ENCODE measurements around the gene KLK12. TPM values are rescaled to one million over a fixed set of nuclear protein-coding genes. Genes with fewer than 3 reads are reported as not detected.

The KLK12 gene
- total RNA-seq, 4 donors from 2014 or later = not detected

GRCh38 chr19:51066393-51067186 is 31.8 kb upstream of the KLK12 start:
- Histone ChIP-seq H3K27me3 (peaks cover 4 to 18% (median 11%) of the 10 kb centered on the region in 3 donors), H3K36me3 (no peaks in the 10 kb centered on the region), H3K4me1 (no peaks in the 10 kb centered on the region), H3K27ac (no peak overlapping the region), H3K4me3 (no peak overlapping the region), H3K9me3 (no peaks in the 10 kb centered on the region)
- TF ChIP-seq CTCF (IDR thresholded peaks at IDR 0.05 in 4 of 5, conservative IDR thresholded peaks at IDR 0.05 in 1 of 5) (no peak), POLR2A (IDR thresholded peaks at IDR 0.05) (no peak)
- no peak for DNase-seq
- intact Hi-C loops (cut with DNase I; ENCODE audit: low total_unique reads) = no loop called here
- no peak for ATAC-seq
- in situ Hi-C loops (cut with MboI; ENCODE audit: low sequenced_read_pairs in 4 of 4) = no loop called here

- no peaks in the 10 kb centered on the region for H3K4me1 ChIP-seq
- H3K36me3 ChIP-seq = no peaks in the 10 kb centered on the region
- no peaks in the 10 kb centered on the region for H3K9me3 ChIP-seq
- H3K4me3 ChIP-seq = peak overlapping the region in 1 of 4 donors; percentile 17
- DNase-seq (no peak), ATAC-seq (no peak)
- no peak overlapping the region for H3K27ac ChIP-seq
- peaks cover 4 to 18% (median 11%) of the 10 kb centered on the region in 3 donors for H3K27me3 ChIP-seq
- TF ChIP-seq CTCF (IDR thresholded peaks at IDR 0.05 in 4 of 5, conservative IDR thresholded peaks at IDR 0.05 in 1 of 5) (no peak), POLR2A (IDR thresholded peaks at IDR 0.05) (no peak)
- in situ Hi-C loops (cut with MboI; ENCODE audit: low sequenced_read_pairs in 4 of 4) (no loop called here), intact Hi-C loops (cut with DNase I; ENCODE audit: low total_unique reads) (no loop called here)
These were observed 30.6 kb upstream of the KLK12 start for GRCh38 chr19:51065221-51065960.

GRCh38 chr19:51064534-51065220 is 29.9 kb upstream of the KLK12 start, which contains the start of gene KLK13:
TSS of gene KLK13 (minus strand) at chr19:51065092. CDS start at chr19:51065067, 25 bp downstream.
- ATAC-seq = no peak
- in situ Hi-C loops (cut with MboI; ENCODE audit: low sequenced_read_pairs in 4 of 4) (no loop called here), intact Hi-C loops (cut with DNase I; ENCODE audit: low total_unique reads) (no loop called here)
- H3K9me3 ChIP-seq = no peaks in the 10 kb centered on the region
- H3K4me3 ChIP-seq = peak within 1 kb of the TSS in 1 of 4 donors; percentile 17
- TF ChIP-seq CTCF (IDR thresholded peaks at IDR 0.05 in 4 of 5, conservative IDR thresholded peaks at IDR 0.05 in 1 of 5) (no peak), POLR2A (IDR thresholded peaks at IDR 0.05) (no peak)
- DNase-seq = no peak
- no peaks in the 10 kb centered on the region for H3K36me3 ChIP-seq
- H3K27me3 ChIP-seq = peaks cover 4 to 18% (median 11%) of the 10 kb centered on the region in 3 donors
- H3K4me1 ChIP-seq = no peaks in the 10 kb centered on the region
- no peak within 1 kb of the TSS for H3K27ac ChIP-seq

- in situ Hi-C loops (cut with MboI; ENCODE audit: low sequenced_read_pairs in 4 of 4) = no loop called here
- intact Hi-C loops (cut with DNase I; ENCODE audit: low total_unique reads) = no loop called here
- ATAC-seq (no peak), DNase-seq (no peak)
- Histone ChIP-seq H3K36me3 (no peaks in the 10 kb centered on the region), H3K27ac (no peak overlapping the region), H3K4me1 (no peaks in the 10 kb centered on the region), H3K27me3 (peaks cover 4 to 18% (median 11%) of the 10 kb centered on the region in 3 donors), H3K9me3 (no peaks in the 10 kb centered on the region), H3K4me3 (no peak overlapping the region)
- TF ChIP-seq CTCF (IDR thresholded peaks at IDR 0.05 in 4 of 5, conservative IDR thresholded peaks at IDR 0.05 in 1 of 5) (no peak), POLR2A (IDR thresholded peaks at IDR 0.05) (no peak)
These were observed 28.9 kb upstream of the KLK12 start for GRCh38 chr19:51063664-51064063.

All from gastrocnemius medialis (tissue), 4 donors.